ENCODE measurements around the gene NEK1.
A peak's percentile ranks its signal among the peaks of the same experiment; 100 is the strongest.

Gene NEK1, protein sequence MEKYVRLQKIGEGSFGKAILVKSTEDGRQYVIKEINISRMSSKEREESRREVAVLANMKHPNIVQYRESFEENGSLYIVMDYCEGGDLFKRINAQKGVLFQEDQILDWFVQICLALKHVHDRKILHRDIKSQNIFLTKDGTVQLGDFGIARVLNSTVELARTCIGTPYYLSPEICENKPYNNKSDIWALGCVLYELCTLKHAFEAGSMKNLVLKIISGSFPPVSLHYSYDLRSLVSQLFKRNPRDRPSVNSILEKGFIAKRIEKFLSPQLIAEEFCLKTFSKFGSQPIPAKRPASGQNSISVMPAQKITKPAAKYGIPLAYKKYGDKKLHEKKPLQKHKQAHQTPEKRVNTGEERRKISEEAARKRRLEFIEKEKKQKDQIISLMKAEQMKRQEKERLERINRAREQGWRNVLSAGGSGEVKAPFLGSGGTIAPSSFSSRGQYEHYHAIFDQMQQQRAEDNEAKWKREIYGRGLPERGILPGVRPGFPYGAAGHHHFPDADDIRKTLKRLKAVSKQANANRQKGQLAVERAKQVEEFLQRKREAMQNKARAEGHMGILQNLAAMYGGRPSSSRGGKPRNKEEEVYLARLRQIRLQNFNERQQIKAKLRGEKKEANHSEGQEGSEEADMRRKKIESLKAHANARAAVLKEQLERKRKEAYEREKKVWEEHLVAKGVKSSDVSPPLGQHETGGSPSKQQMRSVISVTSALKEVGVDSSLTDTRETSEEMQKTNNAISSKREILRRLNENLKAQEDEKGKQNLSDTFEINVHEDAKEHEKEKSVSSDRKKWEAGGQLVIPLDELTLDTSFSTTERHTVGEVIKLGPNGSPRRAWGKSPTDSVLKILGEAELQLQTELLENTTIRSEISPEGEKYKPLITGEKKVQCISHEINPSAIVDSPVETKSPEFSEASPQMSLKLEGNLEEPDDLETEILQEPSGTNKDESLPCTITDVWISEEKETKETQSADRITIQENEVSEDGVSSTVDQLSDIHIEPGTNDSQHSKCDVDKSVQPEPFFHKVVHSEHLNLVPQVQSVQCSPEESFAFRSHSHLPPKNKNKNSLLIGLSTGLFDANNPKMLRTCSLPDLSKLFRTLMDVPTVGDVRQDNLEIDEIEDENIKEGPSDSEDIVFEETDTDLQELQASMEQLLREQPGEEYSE (N-terminal part only)

DNA sequence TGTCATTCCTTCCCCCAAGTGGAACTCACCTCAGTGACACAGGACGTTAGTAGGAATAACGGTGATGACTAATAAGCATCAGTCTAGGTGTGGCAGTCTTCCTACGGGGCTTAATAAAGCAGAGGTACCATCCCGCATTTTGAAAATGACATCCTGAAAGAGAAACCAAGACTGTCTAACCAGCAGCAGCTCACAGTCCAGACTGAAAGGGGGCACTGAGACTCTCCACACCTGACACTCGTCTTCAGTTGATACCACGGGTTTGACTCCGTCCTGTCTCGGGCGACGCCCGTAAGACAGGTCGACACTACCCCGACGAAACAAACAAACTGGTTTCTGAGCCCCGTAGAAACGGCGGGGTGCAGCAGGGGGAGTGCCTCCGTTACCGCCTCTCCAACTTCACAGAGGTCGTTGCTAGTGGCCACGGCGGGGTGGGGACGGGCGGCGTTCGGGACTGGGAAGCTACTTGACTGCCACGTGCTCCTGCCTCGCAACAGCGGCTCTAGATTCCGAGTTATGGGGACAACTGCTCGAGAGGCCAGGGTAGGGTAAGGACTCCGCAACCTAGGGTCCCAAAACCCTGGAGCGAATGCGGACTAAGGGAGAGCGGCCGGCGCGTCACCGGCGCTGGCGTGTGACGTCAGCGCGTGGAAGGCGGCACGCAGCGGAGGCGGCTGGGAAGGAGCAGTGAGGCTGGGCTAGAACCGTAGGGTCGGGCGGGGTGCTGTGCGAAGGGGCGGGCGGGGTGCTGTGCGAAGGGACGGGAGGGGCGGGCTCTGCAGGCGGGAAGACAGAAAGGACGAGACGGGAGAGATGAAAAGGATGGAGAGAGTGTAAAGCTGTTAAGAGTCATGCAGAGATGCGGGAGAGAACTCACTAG, at the start of gene NEK1:
NEK1 (minus strand) TSS at position 593 of the 880 bp plus-strand sequence. CDS start 9,953 bp downstream, outside the sequence.
- peak; percentile 76 to 88 (median 79) for DNase-seq (ENCODE audit: low read depth in 3 of 3)

DNA sequence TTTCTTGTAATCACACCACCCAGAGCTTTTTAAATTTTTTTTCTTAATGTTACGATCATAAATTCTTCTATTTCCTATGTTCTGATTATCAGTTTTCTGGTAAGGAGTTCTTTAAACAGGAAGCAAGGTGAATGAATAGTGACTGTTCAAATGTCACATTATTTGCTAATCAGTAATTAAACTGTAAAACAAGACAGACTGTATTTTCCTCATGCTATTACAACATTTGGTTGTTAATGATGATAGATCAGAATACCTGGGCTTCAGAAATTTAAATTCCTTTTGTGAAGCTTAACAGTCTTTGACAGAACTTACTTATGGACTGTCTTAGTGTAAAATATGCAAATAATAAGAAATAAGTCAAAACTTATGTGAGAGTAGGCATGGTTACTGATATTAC, 49.4 kb upstream of the NEK1 start:
- no peak for DNase-seq (ENCODE audit: low read depth in 3 of 3)

DNA sequence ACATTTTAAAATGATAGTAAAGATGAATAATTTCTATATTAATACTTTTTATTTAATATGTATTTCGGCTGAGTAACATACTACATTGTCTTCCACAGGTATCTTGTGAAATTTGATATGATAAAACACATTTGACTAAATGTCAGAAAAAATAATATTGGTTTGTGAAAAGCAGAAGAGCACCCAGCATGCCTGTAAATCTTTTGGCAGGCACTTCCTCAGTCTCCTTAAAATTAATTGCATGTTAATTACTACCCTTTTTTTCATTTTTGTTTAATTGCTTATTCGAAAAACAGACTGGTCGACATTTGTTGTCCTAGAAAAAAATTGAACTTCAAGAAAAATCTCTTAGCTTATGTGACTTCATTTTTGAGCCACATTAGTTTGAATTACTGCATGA, 48.5 kb upstream of the NEK1 start:
- DNase-seq (ENCODE audit: low read depth in 3 of 3): no peak

DNA sequence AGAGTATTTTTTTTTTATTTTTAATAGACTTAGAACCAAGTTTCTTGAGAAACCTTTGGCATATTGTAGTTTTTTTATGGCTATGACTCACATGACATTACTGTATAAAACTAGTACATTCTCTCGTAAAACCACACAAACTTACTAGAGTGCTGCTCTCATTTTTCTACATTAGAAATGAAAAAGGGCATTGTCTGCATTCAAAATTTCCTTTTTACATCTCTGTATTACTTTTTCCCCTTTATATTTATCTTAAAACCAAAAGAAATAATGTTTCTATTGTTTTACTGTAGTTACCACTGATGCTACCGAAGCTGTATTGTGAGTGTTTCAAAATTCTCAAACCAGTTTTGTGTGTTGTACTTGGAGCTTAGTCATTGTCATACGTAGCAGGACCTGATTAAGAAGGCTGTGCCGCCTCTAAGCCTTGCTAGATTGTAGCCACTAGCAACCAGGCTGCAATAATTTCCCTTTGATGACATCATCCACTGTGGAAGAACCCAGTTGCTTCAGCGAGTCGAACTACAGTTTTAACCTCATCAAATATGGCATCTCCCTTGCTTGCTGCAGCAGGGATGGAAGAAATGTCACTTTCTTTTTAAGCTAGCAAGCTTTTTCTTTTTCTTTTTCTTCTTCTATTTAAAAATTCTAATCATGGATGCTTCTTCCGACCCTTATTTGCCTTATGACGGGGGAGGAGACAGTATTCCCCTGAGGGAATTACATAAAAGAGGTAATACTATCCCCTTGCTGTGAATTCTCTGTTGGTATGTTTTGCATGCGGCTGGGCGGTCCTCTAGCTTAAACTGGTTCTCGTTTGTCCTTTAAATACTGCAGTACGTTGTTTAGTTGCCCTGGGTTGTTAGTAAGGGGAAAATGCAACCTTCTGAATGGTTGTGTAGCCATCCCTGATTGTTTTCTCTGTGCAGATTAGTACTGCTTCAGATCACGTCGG, 47.6 kb upstream of the NEK1 start:
- DNase-seq (ENCODE audit: low read depth in 3 of 3): peak; percentile 35 to 54 (median 50)

DNA sequence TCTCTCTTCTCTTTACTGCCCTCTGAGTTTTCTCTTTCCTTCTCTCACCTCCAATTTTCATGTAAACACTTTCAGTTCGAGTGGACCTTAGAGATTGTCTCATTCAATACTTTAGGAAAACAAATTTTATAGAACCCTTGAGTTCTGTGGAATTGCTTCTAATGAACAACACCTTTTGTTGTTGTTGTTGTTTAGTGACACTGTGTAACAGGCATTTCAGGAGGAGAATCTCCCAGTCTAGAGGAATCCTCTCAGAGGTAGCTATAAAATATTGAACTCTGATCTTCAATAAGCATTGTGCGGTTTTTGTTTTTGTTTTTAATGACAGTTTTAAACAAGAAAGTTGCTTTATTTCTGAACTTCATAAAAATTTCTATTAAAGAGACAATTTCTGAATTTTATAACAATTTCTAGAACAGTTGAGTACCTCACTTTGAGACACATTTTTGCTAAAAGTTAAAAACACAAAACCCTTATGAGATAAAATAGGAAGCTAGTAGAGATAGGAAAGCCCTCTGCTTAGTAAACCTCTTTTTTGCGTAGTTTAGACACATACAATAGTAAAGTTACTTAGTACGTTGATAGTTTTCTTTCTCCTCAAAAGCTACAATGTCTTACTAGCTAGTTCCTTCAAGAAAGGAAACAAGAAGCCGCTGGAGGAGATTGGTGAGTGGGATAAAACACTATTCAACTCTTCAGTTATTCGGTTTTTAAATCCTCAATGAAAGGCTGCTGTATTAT, 46.8 kb upstream of the NEK1 start:
- DNase-seq (ENCODE audit: low read depth in 3 of 3): no peak

DNA sequence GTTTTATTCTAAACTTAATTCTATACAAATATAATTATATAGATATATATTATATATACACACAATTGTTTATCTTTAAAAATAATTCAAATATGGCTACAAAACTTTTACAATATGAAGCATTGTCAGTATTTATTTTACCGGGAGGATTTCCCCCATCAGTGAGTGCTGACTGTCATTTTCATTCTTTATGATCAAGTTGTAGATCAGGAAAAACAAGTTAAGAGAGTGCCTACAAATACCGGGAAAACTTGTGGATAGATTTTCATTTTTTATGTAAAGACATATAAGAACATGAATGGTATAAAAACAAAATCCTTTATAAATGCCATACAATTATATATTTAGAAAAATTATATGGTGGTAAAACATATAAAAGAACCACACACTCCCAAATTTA, 45.8 kb upstream of the NEK1 start:
- no peak for DNase-seq (ENCODE audit: low read depth in 3 of 3)

DNA sequence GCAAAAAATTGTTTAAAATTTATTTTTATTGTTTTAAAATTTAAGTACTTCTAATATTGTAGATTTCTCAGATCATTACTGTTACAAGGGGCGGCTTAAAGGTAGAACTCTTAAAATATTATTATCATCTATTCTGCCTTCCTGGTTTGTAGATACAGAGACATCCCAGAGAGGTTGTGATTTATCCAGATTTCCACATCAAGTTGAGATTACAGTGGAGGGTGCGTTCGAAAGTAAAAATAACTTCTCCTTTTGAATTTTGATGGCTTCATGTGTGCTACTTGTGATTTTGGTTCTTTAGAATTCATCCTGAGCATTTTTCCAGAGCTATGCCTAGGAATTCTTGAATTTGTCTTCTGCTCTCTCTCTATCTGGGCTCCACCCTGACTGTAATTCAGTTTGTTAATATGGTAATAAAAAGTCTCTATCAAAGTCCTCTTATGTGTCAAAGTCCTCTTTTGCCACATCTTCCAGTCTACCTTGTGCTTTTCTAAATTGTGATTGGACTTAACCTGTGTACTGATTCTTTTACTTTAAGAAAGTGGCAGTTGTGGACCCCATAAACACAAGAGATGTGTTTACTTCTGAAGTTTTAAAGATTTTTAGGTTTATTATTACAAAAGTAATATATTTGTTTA, 45.2 kb upstream of the NEK1 start:
- DNase-seq (ENCODE audit: low read depth in 3 of 3): no peak

DNA sequence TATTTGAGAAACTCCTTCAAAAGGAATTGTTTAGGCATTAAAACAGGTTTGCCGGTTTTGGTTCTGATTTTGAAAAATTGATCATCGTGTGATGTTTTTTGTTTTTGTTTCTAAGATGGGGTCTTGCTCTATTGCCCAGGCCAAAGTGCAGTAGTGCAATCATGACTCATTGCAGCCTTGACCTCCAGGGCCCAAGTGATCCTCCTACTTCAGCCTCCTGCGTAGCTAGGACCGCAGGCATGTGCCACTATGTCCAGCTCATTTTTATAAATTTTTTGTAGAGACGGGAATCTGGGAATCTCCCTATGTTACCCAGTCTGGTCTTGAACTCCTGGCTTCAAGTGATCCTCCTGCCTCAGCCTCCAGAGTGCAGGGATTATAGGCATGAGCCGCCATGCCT, 43.0 kb upstream of the NEK1 start:
- DNase-seq (ENCODE audit: low read depth in 3 of 3): no peak

DNA sequence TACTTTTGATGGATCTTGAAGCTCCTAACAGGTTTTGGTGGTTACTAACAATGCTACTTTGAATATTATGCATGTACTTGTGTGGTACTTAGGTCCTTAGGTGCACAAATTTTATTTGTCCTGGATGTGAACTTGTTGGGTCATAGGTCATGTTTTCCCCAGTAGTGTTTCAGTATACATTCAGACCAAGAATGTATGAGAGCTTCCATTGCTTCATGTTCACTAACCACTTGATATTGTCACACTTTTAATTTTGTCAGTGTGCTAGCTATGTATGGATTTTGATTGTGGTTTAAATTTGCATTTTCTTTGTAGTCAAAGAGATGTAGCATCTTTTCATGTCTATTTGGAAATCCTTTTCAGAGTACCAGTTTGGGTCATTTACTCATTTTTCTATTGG, 40.2 kb upstream of the NEK1 start:
- DNase-seq (ENCODE audit: low read depth in 3 of 3): no peak

DNA sequence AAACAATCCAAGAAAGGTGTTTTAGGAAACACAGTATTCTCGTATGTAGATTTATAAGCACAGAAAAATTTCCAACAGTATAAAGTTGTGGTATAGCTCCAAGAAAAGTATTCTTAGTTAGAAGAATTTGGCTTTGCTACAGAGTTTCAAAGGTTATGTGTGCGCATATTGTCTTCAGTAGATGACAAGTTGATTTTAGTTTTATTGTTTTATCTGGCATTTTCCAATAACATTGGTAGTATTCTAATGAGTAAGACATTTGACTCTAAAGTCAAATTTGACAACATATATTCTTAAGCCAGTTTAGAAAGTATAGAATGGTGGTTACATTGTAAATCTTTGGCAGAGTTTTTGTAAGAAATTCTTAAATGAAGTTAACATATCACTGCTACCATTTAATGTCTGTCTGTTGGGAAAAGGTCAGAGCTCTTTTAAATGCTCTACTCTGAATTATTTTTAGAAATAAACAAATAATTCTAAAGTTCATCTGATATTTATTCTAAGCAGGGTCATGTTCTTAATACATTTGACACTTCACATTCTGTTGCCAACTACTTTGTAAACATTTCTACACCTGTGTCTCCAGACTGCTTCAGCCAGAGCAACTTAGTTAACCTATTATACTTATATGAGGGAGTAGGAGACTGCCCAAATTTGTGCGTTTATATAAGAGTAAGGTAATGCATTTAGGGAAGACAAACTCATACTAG, 38.0 kb upstream of the NEK1 start:
- DNase-seq (ENCODE audit: low read depth in 3 of 3): no peak

DNA sequence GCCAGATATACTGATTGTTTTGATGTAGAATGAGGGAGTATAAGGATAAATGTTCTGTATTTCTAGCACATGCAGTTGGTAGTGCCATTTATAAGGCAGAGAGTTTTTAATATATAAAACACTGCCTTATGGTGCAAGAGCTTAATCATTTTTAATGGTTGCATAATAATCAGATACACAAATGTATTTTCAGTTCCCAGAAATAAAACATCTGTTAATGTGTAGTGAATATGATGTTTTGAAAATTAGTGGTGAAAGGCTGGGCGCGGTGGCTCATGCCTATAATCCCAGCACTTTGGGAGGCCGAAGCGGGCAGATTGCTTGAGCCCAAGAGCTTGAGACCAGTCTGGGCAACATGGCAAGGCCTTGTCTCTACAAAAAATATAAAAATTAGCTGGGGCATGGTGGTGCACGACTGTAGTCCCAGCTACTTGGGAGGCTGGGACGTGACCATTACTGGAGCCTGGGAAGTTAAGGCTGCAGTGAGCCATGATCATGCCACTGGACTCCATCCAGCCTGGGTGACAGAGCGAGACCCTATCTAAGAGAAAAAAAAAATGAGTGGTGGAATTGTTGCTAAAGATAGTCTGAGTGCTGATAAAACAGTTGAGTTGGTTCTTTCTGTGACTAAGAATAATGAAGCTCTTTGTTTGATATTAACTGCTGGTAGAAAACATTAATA, 37.3 kb upstream of the NEK1 start:
- DNase-seq (ENCODE audit: low read depth in 3 of 3): no peak

DNA sequence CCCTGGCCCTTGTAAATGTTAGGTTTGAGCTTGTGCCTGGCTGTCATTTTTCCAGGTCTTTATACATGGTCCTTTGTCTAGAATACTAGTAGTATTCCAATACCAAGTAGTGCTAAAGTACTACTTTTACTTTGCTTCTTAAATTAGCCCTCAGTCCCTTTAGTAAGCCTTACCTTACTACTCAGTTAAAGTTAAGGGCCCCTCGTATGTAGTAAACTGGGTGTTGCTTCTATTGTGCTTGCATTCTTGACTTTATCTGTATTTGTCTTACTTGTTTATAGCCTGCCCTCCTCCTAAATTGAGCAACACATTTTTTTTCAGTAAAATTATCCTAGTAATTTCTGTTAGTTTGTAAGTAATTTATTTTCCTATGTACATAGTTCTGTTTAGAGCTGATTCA, 33.2 kb upstream of the NEK1 start:
- no peak for DNase-seq (ENCODE audit: low read depth in 3 of 3)

DNA sequence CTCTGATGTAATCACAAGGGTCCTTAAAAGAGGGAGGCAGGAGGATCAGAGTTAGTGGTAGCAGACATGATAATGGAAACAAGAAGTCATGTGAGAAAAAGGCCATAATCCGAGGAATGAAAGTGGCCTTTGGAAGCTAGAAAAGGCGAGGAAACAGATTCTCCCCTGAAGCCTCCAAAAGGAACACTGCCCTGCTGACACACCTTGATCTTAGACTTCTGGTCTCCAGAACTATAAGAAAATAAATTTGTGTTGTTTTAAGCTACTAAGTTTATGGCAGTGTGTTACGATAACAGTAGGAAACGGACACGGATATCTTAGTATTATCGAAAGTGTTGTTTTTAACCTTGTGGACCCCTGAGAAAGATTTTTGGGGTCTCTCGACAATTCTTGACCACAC, 32.4 kb upstream of the NEK1 start:
- DNase-seq (ENCODE audit: low read depth in 3 of 3): no peak

DNA sequence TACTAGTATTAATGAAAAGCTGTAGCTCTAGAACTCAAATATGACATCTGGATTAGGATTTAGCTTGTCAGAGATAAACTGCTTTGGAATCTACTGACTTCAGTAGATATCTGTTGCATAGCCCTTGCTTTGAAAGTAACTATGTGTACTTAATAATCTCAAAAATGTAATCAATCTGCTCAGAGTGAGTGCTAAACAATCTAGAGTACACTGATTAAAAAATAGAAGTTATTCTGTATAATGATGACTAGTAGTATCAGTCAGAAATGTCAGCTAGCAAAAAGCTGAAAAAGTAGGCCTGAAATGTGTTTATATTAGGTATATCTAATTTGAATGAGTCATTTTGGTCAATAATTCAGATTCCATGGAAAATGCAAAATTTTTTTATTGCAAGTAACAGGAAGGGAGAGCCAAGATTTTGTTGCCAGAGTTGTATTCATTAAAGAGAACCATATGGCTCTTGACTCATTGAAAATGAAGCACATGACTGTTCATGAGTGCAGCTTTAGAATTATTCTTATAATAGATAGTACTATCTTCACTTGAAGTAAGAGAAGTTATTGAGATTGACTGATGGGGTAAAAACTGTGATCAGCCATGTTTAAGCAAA, 28.0 kb upstream of the NEK1 start:
- no peak for DNase-seq (ENCODE audit: low read depth in 3 of 3)

DNA sequence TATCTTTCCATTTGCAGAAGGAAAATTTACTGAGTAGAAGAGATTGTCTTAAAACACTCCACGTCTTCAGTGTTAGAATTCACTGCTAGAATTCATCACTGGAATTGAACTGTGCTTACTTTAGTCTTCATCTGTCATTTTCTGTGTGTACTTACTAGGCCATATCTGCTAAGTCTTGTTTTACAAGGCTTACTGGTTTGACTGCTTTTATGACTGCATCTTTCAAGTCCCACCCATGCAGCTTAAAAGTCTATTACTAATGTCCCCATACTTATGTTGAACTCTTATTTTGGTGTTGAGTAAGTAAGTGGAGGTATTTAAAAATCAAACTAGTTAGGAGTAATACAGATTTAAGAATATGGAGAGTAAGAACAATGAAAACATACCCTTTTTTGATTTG, 22.6 kb upstream of the NEK1 start:
- DNase-seq (ENCODE audit: low read depth in 3 of 3): no peak

DNA sequence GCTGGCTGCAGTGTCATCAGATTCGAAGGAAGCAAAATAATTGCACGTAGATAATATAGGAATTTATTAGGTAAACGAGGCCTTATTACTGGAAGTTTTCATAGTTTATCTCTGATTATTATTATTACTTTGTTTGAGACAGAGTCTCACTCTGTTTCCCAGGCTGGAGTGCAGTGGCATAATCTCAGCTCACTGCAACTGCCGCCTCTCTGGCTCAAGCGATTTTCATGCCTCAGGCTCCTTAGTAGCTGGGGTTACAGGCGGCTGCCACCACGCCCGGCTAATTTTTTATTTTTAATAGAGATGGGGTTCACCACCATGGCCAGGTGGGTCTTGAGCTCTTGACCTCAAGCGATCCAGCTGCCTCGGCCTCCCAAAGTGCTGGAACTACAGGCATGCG, 20.5 kb upstream of the NEK1 start:
- no peak for DNase-seq (ENCODE audit: low read depth in 3 of 3)

DNA sequence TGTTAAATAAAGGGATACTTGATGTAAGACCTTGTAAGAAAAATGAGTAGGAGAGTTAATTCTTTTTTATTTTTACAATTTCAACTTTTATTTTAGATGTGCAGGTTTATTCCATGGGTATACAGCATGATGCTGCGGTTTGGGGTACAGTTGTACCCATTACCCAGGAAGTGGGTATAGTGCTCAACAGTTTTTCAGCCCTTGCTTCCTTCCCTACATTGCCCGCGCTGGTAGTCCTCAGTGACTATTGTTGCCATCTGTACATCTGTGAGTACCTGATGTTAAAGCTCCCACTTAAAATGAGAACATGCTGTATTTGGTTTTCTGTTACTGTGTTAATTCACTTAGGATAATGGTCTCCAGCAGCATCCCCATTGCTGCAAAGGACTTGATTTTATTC, 17.7 kb upstream of the NEK1 start:
- no peak for DNase-seq (ENCODE audit: low read depth in 3 of 3)

Measured in stimulated activated CD4-positive, alpha-beta T cell treated with anti-CD3 and anti-CD28 coated beads, TNF-alpha, amount 100 ng/mL, for 24 hours (primary cell).